Right lobe of liver (tissue), 6 donors: Measurements from ENCODE around the gene AKT1S1. TPM values are rescaled to one million over a fixed set of nuclear protein-coding genes. Genes with fewer than 3 reads are reported as not detected.

ENCODE experiments used
- ATAC-seq, 4 donors: fragments of 200-7000 bp; cut with Tn5 transposase; one replicate each; pipeline ENCODE4 v1.9.1; 2020; ENCODE audit warnings: mild to moderate bottlenecking in 4 of 4, moderate library complexity in 4 of 4
- DNase-seq, 3 donors: peaks; one replicate each; pipeline ENCODE4 v3.0.0-alpha.2; 2020
- H3K27ac ChIP-seq, 3 donors: fragments of 200-600 bp; one replicate each; pipeline ENCODE4 v1.8.0; 2022
- H3K27me3 ChIP-seq, 2 donors: fragments of 200-600 bp; one replicate each; pipeline ENCODE4 v1.8.0; 2022
- H3K36me3 ChIP-seq, 4 donors: fragments of 200-600 bp; sonication (generic) in 1 of 4; one replicate each; pipeline versions ENCODE4 v1.5.1 to v1.8.0; 2017 to 2022; ENCODE audit warnings: control low read depth in 1 of 4
- H3K4me1 ChIP-seq, 4 donors: fragments of 200-600 bp; sonication (generic) in 1 of 4; one replicate each; pipeline versions ENCODE4 v1.5.1 to v1.8.0; 2017 to 2022; ENCODE audit warnings: control low read depth in 1 of 4
- H3K4me3 ChIP-seq, 3 donors: fragments of 200-600 bp; one replicate each; pipeline ENCODE4 v1.8.0; 2022
- H3K9me3 ChIP-seq, 4 donors: fragments of 200-600 bp; sonication (generic) in 1 of 4; one replicate each; pipeline versions ENCODE4 v1.5.1 to v1.8.0; 2017 to 2022; ENCODE audit warnings: control low read depth in 1 of 4
- CTCF ChIP-seq, 4 donors: fragments of 200-600 bp in 3 of 4; fragments of 450-650 bp in 1 of 4; IDR thresholded peaks; one replicate each; pipeline versions ENCODE4 v1.5.1 to v1.8.0; 2016 to 2022; ENCODE audit warnings: antibody characterized with exemption in 4 of 4, mild to moderate bottlenecking in 2 of 4
- POLR2A ChIP-seq: fragments of 450-650 bp; IDR thresholded peaks from one replicate; pipeline ENCODE4 v1.6.1; 2017; ENCODE audit warnings: antibody characterized with exemption, mild to moderate bottlenecking
- WGBS: methylation state at CpG from one replicate; pipeline ENCODE4 v1.1.6; 2018; ENCODE audit warnings: low coverage, low lambda C conversion rate; ENCODE audit not compliant: insufficient coverage; ENCODE audit errors: missing lambda C conversion rate; 5-methylcytosine and 5-hydroxymethylcytosine counted together
- intact Hi-C, 2 donors: fragments of 100-400 bp; cut with DNase I; formaldehyde crosslinking; loops; one replicate each; pipeline versions ENCODE4 v1.11.2 to v1.14.1; 2022
- total RNA-seq, 6 experiments: library from RNA; depleted of rRNA in 2 of 6; stranded (reverse); fragments of >200 nt in 2 of 6; fragmentation: NEBNext Ultra II Directional in 3 of 6; extraction: Animal tissue kit (Norgen Biotek cat#: 25700) in 3 of 6; gene quantifications; one replicate each; pipeline versions ENCODE4 v1.1.0 to v1.2.4, GENCODE V29; 2016 to 2023
- donor health status: DM: no; HTN: yes; CAD: no.
- donor health status: DM: no; HTN: no; CAD: no.
- donor health status: DM: no; HTN: no; CAD: no.
- donor health status: DM: no; HTN: yes; CAD: no.
- donor health status: DM: no; HTN: yes; CAD: no.

Gene AKT1S1
- total RNA-seq, 6 experiments from 2014 or later, result 18.2 to 27.0 (median 22.4) TPM

DNA sequence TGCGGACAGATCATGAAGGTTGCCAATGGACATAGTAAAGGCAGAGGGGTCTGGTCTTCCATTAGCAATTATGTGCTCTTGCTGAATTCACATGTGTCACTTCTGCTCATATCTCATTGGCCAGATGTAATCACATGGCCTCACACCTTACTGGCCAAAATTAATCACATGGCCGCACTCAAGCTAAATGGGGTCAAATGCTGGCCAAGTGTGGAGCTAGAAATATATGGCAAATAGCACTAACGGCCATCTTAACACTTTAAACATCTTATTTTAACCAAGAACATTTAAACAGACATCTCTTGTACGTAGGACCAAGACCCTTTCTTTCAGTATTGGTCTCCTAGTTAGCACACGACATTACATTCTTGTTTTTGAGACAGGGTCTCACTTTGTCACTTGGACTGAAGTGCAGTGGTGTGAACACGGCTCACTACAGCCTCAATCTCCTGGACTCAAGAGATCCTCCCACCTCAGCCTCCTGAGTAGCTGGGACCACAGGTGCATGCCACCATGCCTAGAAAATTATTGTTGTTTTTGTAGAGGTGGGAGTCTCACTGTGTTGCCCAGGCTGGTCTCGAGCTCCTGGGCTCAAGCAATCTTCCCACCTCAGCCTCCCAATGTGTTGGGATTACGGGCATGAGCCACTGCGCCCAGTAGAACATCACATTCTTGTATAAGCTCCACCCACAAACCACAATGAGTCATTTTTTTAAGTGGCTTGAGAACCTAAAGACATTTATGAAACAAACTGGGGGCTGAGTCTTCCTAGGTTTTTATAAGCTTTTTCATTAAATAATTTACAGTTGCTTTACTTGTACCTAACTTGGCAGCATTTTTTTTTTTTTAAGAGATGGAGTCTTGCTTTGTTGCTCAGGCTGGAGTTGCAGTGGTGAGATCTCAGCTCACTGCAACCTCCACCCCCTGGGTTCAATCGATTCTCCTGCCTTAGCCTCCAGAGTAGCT lies 29.1 kb downstream of the AKT1S1 start:
- peaks cover 0 to 16% (median 6%) of the 10 kb centered on the region in 4 donors for H3K4me1 ChIP-seq
- no peaks in the 10 kb centered on the region for H3K27me3 ChIP-seq
- DNase-seq (no peak), ATAC-seq (no peak)
- no peak overlapping the region for H3K27ac ChIP-seq
- TF ChIP-seq CTCF (IDR thresholded peaks at IDR 0.05) (no peak), POLR2A (no peak)
- 83% methylated on average over 10 of the region's 10 CpGs for WGBS
- H3K36me3 ChIP-seq, result no peaks in the 10 kb centered on the region
- H3K9me3 ChIP-seq, result no peaks in the 10 kb centered on the region
- intact Hi-C loops, result no loop called here
- H3K4me3 ChIP-seq, result no peak overlapping the region

DNA sequence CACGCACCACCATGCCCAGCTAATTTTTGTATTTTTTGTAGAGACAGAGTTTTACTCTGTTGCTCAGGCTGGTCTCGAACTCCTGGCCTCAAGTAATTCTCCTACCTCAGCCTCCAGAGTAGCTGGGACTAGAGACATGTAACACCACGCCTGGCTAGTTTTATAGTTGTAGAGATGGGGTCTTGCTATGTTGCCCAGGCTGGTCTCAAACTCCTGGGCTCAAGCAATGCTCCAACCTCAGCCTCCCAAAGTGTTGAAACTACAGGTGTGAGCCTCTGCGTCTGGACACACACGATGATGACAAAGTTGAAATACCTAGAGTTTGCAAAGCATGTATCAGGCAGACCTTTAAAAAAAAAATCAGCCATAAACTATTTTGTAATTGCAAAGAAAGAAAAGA lies 30.7 kb downstream of the AKT1S1 start:
- no peaks in the 10 kb centered on the region for H3K27me3 ChIP-seq
- TF ChIP-seq CTCF (IDR thresholded peaks at IDR 0.05) (no peak), POLR2A (no peak)
- intact Hi-C loops, result no loop called here
- 67% methylated on average over 4 of the region's 5 CpGs for WGBS
- peaks cover 0 to 5% (median 1%) of the 10 kb centered on the region in 4 donors for H3K4me1 ChIP-seq
- no peaks in the 10 kb centered on the region for H3K9me3 ChIP-seq
- H3K27ac ChIP-seq, result no peak overlapping the region
- ATAC-seq (no peak), DNase-seq (no peak)
- H3K36me3 ChIP-seq, result no peaks in the 10 kb centered on the region
- H3K4me3 ChIP-seq, result no peak overlapping the region

DNA sequence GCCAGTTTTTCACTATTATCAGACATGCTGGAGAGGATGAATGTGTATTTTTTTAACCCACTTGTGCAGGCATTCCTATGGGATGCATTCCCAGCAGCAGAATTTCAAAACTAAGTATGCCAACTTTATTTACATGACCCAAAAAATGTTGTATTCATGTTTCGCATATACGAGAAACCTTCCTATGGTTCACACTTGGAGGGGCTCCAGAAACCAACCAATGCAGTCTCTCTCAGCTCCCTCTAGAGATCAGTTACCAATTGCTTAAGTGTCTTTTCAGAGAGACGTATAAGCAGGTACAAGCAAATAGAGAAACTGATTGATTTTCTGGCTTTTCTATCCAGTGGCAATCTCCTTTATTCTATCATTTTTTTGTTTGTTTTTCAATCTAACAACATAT lies 31.7 kb downstream of the AKT1S1 start:
- peaks cover 0 to 5% (median 1%) of the 10 kb centered on the region in 4 donors for H3K4me1 ChIP-seq
- no peak overlapping the region for H3K4me3 ChIP-seq
- WGBS, result 46% methylated on average over 3 of the region's 3 CpGs
- H3K9me3 ChIP-seq, result no peaks in the 10 kb centered on the region
- H3K27ac ChIP-seq, result no peak overlapping the region
- intact Hi-C loops, result no loop called here
- no peaks in the 10 kb centered on the region for H3K27me3 ChIP-seq
- no peaks in the 10 kb centered on the region for H3K36me3 ChIP-seq
- DNase-seq (no peak), ATAC-seq (no peak)
- TF ChIP-seq CTCF (IDR thresholded peaks at IDR 0.05), result no peak
- TF ChIP-seq POLR2A, result no peak

GRCh38 chr19:49844138-49845095 lies 32.7 kb downstream of the AKT1S1 start:
- ATAC-seq, result no peak
- no peak for DNase-seq
- 70% methylated on average over 10 of the region's 18 CpGs for WGBS
- Histone ChIP-seq H3K4me1 (no peaks in the 10 kb centered on the region), H3K27ac (no peak overlapping the region), H3K4me3 (no peak overlapping the region), H3K27me3 (no peaks in the 10 kb centered on the region), H3K36me3 (peaks cover 0 to 6% (median 3%) of the 10 kb centered on the region in 4 donors), H3K9me3 (no peaks in the 10 kb centered on the region)
- no peak for TF ChIP-seq CTCF (IDR thresholded peaks at IDR 0.05)
- TF ChIP-seq POLR2A, result no peak
- intact Hi-C loops, result no loop called here
